DND-41 (cell line): Measurements from ENCODE around the gene ERBB4.

ENCODE experiments used
- CTCF ChIP-seq: IDR thresholded peaks from 2 replicates; pipeline ENCODE4 v1.5.1; 2012; ENCODE audit warnings: borderline replicate concordance, low read length, moderate library complexity, mild to moderate bottlenecking; ENCODE audit not compliant: poor library complexity, severe bottlenecking; ENCODE audit errors: extremely low read depth
- EZH2 ChIP-seq: IDR thresholded peaks from 3 replicates; pipeline ENCODE4 v1.6.1; 2012; ENCODE audit warnings: borderline replicate concordance, low read depth, mild to moderate bottlenecking, moderate library complexity, low read length, inconsistent platforms; ENCODE audit not compliant: severe bottlenecking

GRCh38 chr2:211449819-211450218 lies 1088.8 kb downstream of the ERBB4 start:
- TF ChIP-seq CTCF = no peak
- TF ChIP-seq EZH2 = no peak
